ENCODE measurements around the gene DEAF1. TPM values are rescaled to one million over a fixed set of nuclear protein-coding genes. Genes with fewer than 3 reads are reported as not detected.

DEAF1 gene
- total RNA-seq, 1 experiment from 2014 or later = 62.2 TPM

DNA sequence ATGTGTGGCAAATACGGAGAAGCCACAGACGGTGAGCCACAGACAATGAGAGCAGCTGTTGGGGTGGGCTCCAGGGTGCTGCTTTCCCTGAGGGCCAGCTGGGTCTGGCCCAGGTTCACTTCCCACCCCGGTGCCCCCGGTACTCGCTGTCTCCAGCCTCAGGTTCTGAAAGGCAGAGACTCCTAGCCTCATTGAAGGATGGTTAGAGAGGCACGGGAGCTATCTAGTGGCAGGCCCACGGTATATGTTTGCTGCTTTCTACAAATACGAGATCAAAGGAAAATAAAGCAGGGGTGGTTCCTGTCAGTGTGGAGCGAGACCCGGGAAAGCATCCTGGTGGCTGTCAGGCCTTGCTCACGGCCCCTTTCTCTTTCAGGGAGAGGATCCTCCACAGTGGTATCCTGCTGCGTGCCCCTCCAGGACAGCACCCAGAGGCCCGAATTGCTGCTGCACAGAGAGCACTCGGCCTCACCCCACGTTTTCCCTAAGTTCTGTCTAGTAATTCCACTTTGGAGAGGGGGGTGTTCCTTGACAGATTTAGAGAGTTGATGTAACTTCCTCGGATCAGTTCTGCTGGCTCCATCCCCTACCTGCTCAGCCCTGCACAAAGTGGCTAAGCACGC, 3.6 kb upstream of the DEAF1 start:
- Mint-ChIP-seq H3K4me3 (no peak overlapping the region), H3K27me3 (ENCODE audit: low read depth) (no peaks in the 10 kb centered on the region), H3K9me3 (no peaks in the 10 kb centered on the region), H3K27ac (no peak overlapping the region), H3K36me3 (0 out of 2 replicates have a peak, but pooled peaks cover 3% of the 10 kb centered on the region), H3K4me1 (peaks cover 16% of the 10 kb centered on the region)
- TF ChIP-seq NFE2L1 (CRISPR knock-in tag; IDR thresholded peaks at IDR 0.05) (no peak), TCF7 (CRISPR knock-in tag; IDR thresholded peaks at IDR 0.05; ENCODE audit: low read depth) (no peak), PRRX2 (CRISPR knock-in tag; IDR thresholded peaks at IDR 0.05) (no peak), CREB1 (CRISPR knock-in tag; IDR thresholded peaks at IDR 0.05) (no peak)
- ChIA-PET POLR2A (no interaction called here), CTCF (no interaction called here)
- DNase-seq (ENCODE audit: low spot score) (no peak), ATAC-seq (no peak)

DNA sequence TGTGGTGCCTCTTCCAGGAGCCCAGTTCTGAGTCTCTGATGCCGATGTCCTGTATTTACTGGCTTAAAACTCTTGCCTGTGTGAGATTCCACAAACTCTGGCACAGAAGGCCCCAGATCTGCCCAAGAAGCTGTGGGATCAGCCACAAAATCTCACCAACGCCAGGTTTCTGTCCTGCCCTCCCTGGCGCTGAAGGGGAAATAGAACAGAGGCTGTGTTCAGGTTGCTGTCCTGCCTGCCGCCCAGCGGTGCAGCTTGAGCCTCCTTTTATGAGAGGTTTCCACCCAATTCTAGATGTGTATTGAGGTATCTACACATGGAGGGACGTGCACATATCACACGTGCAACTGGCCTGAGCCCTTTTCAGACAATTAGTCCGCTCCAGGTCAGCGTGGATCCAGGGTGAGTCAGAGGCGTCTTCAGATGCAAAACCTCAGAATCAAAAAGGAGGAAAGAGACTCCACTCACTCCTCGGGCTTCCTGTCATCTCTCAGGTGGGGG, 2.8 kb upstream of the DEAF1 start:
- peak overlapping the region; percentile 40 for H3K27ac Mint-ChIP-seq
- H3K9me3 Mint-ChIP-seq = no peaks in the 10 kb centered on the region
- peak overlapping the region; percentile 4; the same call in 1 of the 2 replicates for H3K4me3 Mint-ChIP-seq
- ATAC-seq = no peak
- CTCF ChIA-PET = interaction anchor here (0.9 to 4.0 kb wide), 3 partner anchors 8 to 30 kb away, joined by 4 to 38 read pairs (median 15); partner anchors contain the start of gene EPS8L2
- TF ChIP-seq, protein P1, sequence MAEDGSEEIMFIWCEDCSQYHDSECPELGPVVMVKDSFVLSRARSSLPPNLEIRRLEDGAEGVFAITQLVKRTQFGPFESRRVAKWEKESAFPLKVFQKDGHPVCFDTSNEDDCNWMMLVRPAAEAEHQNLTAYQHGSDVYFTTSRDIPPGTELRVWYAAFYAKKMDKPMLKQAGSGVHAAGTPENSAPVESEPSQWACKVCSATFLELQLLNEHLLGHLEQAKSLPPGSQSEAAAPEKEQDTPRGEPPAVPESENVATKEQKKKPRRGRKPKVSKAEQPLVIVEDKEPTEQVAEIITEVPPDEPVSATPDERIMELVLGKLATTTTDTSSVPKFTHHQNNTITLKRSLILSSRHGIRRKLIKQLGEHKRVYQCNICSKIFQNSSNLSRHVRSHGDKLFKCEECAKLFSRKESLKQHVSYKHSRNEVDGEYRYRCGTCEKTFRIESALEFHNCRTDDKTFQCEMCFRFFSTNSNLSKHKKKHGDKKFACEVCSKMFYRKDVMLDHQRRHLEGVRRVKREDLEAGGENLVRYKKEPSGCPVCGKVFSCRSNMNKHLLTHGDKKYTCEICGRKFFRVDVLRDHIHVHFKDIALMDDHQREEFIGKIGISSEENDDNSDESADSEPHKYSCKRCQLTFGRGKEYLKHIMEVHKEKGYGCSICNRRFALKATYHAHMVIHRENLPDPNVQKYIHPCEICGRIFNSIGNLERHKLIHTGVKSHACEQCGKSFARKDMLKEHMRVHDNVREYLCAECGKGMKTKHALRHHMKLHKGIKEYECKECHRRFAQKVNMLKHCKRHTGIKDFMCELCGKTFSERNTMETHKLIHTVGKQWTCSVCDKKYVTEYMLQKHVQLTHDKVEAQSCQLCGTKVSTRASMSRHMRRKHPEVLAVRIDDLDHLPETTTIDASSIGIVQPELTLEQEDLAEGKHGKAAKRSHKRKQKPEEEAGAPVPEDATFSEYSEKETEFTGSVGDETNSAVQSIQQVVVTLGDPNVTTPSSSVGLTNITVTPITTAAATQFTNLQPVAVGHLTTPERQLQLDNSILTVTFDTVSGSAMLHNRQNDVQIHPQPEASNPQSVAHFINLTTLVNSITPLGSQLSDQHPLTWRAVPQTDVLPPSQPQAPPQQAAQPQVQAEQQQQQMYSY (CRISPR knock-in tag; IDR thresholded peaks at IDR 0.05) = peak; percentile 40; the same call in 1 of the 2 replicates
- TF ChIP-seq, protein P2, sequence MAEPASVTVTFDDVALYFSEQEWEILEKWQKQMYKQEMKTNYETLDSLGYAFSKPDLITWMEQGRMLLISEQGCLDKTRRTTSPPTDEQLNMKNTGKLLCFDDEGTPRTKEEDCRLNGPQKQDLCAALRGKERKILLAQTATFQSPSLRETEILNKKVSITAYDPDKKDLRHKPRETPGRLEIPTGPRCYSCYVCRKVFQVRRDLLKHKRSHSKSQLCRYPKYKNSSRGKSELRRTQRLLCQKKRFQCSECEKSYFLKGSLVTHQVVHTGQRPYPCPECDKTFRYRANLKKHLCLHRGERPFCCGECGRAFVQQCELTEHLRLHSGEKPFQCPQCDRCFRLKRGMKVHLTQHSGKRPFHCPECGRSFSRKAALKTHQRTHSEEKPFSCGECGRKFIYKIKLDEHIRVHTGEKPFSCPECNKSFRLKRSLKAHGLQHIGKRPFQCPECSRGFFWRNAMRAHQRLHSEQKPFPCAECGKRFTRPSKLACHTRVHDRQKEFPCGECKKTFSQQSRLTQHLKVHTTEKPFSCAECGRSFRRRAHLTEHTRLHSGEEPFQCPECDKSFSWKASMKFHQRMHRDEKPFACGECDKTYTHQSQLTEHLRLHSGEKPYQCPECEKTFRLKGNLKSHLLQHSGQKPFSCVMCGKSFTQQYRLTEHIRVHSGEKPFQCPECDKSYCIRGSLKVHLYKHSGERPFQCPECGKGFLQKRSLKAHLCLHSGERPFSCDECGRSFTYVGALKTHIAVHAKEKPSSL (CRISPR knock-in tag; conservative IDR thresholded peaks at IDR 0.05) = no peak
- POLR2A ChIA-PET = no interaction called here
- H3K36me3 Mint-ChIP-seq = 0 out of 2 replicates have a peak, but pooled peaks cover 3% of the 10 kb centered on the region
- no peak for DNase-seq (ENCODE audit: low spot score)
- H3K4me1 Mint-ChIP-seq = peaks cover 23% of the 10 kb centered on the region
- no peaks in the 10 kb centered on the region for H3K27me3 Mint-ChIP-seq (ENCODE audit: low read depth)

DNA sequence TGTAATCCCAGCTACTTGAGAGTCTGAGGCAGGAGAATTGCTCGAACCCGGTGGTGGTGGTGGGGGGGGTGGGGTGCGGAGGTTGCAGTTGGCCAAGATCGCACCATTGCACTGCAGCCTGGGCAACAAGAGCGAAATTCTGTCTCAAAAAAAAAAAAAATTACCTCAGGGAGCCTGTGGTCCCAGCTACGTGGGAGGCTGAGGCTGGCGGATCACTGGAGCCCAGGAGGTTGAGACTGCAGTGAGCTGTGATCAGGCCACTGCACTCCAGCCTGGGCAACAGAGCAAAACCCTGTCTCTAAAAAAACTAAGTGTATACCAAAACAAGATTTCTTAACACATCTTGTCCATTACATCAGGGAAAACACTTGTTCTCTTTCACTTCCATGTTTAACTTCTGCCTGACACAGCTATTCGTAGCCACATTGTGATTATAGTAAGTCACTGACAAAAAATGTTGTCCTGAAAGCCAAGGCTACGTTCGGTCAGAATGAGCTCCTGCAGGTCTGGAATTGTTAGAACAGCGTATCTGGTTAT, 2.0 kb upstream of the DEAF1 start:
- Mint-ChIP-seq H3K9me3 (no peaks in the 10 kb centered on the region), H3K27ac (peak overlapping the region; percentile 40), H3K36me3 (0 out of 2 replicates have a peak, but pooled peaks cover 3% of the 10 kb centered on the region), H3K4me3 (peak overlapping the region; percentile 78), H3K4me1 (peaks cover 28% of the 10 kb centered on the region), H3K27me3 (ENCODE audit: low read depth) (no peaks in the 10 kb centered on the region)
- ChIA-PET POLR2A (interaction anchor here (0.6 kb wide), 1 partner anchor 197 kb away, joined by 5 read pairs; no protein-coding TSS in a partner anchor), CTCF (interaction anchor here (0.8 to 4.0 kb wide), 7 partner anchors 9 to 141 kb away, joined by 3 to 38 read pairs (median 8); partner anchors contain the start of gene EPS8L2)
- ATAC-seq (no peak), DNase-seq (ENCODE audit: low spot score) (no peak)
- TF ChIP-seq GABPB1 (CRISPR knock-in tag; IDR thresholded peaks at IDR 0.05) = peak; percentile 64; the same call in 1 of the 2 replicates
- TF ChIP-seq JUN (CRISPR knock-in tag; IDR thresholded peaks at IDR 0.05) = no peak

DNA sequence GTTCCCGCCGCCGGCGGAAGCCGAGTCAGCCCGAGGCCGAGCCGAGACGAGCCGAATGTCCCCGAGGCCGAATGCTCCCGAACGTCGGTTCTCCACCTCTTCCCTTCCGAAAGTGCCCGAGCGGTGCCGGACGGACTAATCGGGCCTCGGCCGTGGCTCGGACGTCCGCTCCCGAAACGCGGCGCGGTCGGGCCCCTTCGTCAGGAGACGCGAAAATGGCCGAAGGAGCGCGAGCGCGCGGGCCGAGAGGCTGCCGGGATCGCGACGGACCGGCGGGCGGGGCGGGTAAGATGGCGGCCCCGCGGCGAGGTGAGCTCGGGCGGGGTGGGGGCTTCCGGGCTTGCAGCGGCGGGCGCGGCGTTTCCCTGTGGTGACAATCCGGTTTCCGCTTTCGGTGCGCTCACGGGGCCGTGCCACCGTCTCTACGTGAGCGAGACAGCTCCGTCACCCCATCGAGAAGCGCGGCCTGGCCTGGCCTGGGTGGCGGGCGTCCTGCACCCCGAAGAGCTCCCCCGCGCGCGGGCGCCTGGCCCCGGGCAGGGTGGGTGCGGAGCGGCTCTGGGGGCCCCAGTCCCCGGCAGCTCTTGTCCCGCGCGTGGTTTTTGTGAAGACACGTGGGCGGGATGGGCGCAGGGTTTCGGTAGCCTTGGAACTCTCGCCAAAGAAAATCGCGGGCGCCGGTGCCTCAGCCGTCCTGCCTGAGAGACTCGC, 671 bp upstream of the DEAF1 start, which contains the start of gene TMEM80:
Gene TMEM80 (plus strand): TSS at position 279 of the 711 bp plus-strand sequence. CDS start 12 bp downstream, at position 291.
- Mint-ChIP-seq H3K36me3 (peaks cover 4% of the 10 kb centered on the region; the same call in 1 of the 2 replicates), H3K27me3 (ENCODE audit: low read depth) (no peaks in the 10 kb centered on the region), H3K9me3 (no peaks in the 10 kb centered on the region), H3K27ac (peak within 1 kb of the TSS; percentile 91), H3K4me3 (peak within 1 kb of the TSS; percentile 78), H3K4me1 (peaks cover 34% of the 10 kb centered on the region)
- ChIA-PET CTCF (interaction anchor here (0.6 to 4.0 kb wide), 14 partner anchors 10 to 141 kb away, joined by 3 to 38 read pairs (median 5); partner anchors contain the start of gene EPS8L2), POLR2A (interaction anchor here (0.6 to 2.0 kb wide), 8 partner anchors 8 to 120 kb away, joined by 3 to 5 read pairs (median 4); no protein-coding TSS in a partner anchor)
- DNase-seq (ENCODE audit: low spot score) (peak; percentile 100), ATAC-seq (peak; percentile 83)
- TF ChIP-seq, protein P3, sequence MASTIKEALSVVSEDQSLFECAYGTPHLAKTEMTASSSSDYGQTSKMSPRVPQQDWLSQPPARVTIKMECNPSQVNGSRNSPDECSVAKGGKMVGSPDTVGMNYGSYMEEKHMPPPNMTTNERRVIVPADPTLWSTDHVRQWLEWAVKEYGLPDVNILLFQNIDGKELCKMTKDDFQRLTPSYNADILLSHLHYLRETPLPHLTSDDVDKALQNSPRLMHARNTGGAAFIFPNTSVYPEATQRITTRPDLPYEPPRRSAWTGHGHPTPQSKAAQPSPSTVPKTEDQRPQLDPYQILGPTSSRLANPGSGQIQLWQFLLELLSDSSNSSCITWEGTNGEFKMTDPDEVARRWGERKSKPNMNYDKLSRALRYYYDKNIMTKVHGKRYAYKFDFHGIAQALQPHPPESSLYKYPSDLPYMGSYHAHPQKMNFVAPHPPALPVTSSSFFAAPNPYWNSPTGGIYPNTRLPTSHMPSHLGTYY (CRISPR knock-in tag; IDR thresholded peaks at IDR 0.05) = no peak
- no peak for TF ChIP-seq HMGA2 (CRISPR knock-in tag; IDR thresholded peaks at IDR 0.05)
- 0 out of 2 replicates have a peak, but pooled peaks have one; percentile 24 for TF ChIP-seq ELF4 (CRISPR knock-in tag; IDR thresholded peaks at IDR 0.05; ENCODE audit: low read depth)
- TF ChIP-seq, protein P4, sequence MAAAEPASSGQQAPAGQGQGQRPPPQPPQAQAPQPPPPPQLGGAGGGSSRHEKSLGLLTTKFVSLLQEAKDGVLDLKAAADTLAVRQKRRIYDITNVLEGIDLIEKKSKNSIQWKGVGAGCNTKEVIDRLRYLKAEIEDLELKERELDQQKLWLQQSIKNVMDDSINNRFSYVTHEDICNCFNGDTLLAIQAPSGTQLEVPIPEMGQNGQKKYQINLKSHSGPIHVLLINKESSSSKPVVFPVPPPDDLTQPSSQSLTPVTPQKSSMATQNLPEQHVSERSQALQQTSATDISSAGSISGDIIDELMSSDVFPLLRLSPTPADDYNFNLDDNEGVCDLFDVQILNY (CRISPR knock-in tag; IDR thresholded peaks at IDR 0.05) = peak; percentile 70; the same call in 1 of the 2 replicates
- TF ChIP-seq, protein P5, sequence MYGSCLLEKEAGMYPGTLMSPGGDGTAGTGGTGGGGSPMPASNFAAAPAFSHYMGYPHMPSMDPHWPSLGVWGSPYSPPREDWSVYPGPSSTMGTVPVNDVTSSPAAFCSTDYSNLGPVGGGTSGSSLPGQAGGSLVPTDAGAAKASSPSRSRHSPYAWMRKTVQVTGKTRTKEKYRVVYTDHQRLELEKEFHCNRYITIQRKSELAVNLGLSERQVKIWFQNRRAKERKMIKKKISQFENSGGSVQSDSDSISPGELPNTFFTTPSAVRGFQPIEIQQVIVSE (CRISPR knock-in tag; IDR thresholded peaks at IDR 0.05; ENCODE audit: borderline replicate concordance) = no peak

Measured in WTC11 (cell line).